Measurements from ENCODE around the gene LSMEM2. TPM values are rescaled to one million over a fixed set of nuclear protein-coding genes. Genes with fewer than 3 reads are reported as not detected.

LSMEM2 gene
- polyA plus RNA-seq, 1 donor (not counting 4 experiments of a cell fraction or from before 2014, with no cell fraction given): not detected

DNA sequence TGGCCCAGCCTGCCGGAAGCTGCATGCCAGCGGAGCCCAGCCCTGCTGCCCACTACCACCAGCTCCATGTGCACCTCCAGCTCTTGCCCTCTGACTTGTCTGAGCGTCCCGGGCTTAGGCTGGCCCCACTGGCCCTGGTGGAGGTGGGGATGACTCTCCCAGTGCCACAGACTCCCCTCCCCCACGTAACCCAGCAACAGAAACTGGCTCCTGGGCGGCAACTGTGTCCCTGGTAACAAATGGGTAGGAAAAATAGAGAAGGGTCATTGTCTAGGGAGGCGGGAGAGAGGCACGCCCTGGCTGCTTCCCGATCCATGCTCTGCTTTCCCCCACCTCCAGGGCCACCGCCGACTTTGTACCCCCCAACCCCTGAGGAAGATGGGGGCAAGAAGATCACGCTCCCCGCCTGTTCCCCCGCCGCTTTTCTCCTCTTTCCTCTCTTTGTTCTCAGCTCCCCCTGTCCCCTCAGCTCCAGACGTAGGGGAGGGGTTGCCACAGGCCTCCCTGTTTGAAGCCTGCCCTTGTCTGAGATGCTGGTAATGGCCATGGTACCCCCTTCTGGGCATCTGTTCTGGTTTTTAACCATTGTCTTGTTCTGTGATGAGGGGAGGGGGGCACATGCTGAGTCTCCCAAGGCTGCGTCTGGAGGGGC is 20.7 kb upstream of the LSMEM2 start:
- Histone ChIP-seq H4K20me1 (ENCODE audit: control insufficient read depth, extremely low read depth, insufficient read depth, low read length) (no peaks in the 10 kb centered on the region), H3K4me2 (ENCODE audit: control insufficient read depth, extremely low read depth, insufficient read depth, low read depth, low read length) (no peak overlapping the region), H3K4me1 (ENCODE audit: control insufficient read depth, extremely low read depth, insufficient read depth, low read length) (peaks cover 30% of the 10 kb centered on the region), H3K36me3 (ENCODE audit: control insufficient read depth in 2 of 2, extremely low read depth in 1 of 2, insufficient read depth in 2 of 2, low read length in 2 of 2) (peaks cover 21 to 26% of the 10 kb centered on the region in 2 experiments), H3K9me1 (ENCODE audit: control insufficient read depth, extremely low read depth, insufficient read depth, low read length) (no peaks in the 10 kb centered on the region), H3K27me3 (ENCODE audit: control insufficient read depth, extremely low read depth, insufficient read depth, low read length) (no peaks in the 10 kb centered on the region), H3K9me3 (ENCODE audit: control insufficient read depth, low read depth, low read length) (no peaks in the 10 kb centered on the region), H3K9ac (ENCODE audit: control insufficient read depth, extremely low read depth, insufficient read depth, low read length) (no peak overlapping the region), H2AFZ (ENCODE audit: control insufficient read depth, low read length) (no peak overlapping the region), H3K79me2 (ENCODE audit: control insufficient read depth, insufficient read depth, low read length) (peaks cover 4% of the 10 kb centered on the region), H3K27ac (ENCODE audit: control insufficient read depth, insufficient read depth, low read length) (no peak overlapping the region), H3K4me3 (ENCODE audit: control insufficient read depth in 2 of 3, extremely low read depth in 1 of 3, insufficient read depth in 2 of 3, low read depth in 1 of 3, low read length in 3 of 3) (no peak overlapping the region)
- DNase-seq (ENCODE audit: low read depth, low spot score): no peak
- no peak for FAIRE-seq
- dilution Hi-C loops (cut with MboI; ENCODE audit: extremely low pct_ligation_motif_present, low sequenced_read_pairs): no loop called here
- TF ChIP-seq, protein P1, sequence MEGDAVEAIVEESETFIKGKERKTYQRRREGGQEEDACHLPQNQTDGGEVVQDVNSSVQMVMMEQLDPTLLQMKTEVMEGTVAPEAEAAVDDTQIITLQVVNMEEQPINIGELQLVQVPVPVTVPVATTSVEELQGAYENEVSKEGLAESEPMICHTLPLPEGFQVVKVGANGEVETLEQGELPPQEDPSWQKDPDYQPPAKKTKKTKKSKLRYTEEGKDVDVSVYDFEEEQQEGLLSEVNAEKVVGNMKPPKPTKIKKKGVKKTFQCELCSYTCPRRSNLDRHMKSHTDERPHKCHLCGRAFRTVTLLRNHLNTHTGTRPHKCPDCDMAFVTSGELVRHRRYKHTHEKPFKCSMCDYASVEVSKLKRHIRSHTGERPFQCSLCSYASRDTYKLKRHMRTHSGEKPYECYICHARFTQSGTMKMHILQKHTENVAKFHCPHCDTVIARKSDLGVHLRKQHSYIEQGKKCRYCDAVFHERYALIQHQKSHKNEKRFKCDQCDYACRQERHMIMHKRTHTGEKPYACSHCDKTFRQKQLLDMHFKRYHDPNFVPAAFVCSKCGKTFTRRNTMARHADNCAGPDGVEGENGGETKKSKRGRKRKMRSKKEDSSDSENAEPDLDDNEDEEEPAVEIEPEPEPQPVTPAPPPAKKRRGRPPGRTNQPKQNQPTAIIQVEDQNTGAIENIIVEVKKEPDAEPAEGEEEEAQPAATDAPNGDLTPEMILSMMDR (optimal IDR thresholded peaks at IDR 0.05 in 1 of 3, IDR thresholded peaks at IDR 0.05 in 1 of 3, conservative IDR thresholded peaks at IDR 0.05 in 1 of 3; ENCODE audit: extremely low read depth in 1 of 3, insufficient read depth in 2 of 3, low read length in 3 of 3): no peak
- no peak for TF ChIP-seq EZH2 (IDR thresholded peaks at IDR 0.05; ENCODE audit: low read length)

DNA sequence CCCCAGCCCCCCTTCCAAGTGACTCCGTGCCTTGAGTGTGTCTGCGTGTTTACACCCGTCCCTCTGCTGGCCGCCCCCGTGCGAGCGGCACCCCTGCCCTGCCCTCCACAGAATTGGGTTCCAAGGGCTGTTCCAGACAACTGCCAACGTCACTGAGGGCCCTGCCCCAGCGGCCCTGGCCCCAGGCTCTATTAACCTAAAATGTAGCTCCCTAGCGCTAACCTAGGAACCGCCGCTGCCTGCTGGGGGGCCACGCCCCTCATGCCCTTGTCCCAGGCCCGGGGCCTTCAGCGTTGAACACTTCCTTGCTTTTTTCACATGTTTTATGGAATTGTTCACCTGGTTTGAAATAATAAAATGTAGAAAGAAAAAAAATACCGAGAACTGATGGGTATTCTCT is 19.9 kb upstream of the LSMEM2 start:
- H2AFZ ChIP-seq (ENCODE audit: control insufficient read depth, low read length): no peak overlapping the region
- no peaks in the 10 kb centered on the region for H3K79me2 ChIP-seq (ENCODE audit: control insufficient read depth, insufficient read depth, low read length)
- DNase-seq (ENCODE audit: low read depth, low spot score) (no peak), FAIRE-seq (no peak)
- H3K27ac ChIP-seq (ENCODE audit: control insufficient read depth, insufficient read depth, low read length): peak overlapping the region; percentile 20
- H3K4me3 ChIP-seq (ENCODE audit: control insufficient read depth in 2 of 3, extremely low read depth in 1 of 3, insufficient read depth in 2 of 3, low read depth in 1 of 3, low read length in 3 of 3): no peak overlapping the region
- dilution Hi-C loops (cut with MboI; ENCODE audit: extremely low pct_ligation_motif_present, low sequenced_read_pairs): no loop called here
- H3K27me3 ChIP-seq (ENCODE audit: control insufficient read depth, extremely low read depth, insufficient read depth, low read length): no peaks in the 10 kb centered on the region
- no peak overlapping the region for H3K9ac ChIP-seq (ENCODE audit: control insufficient read depth, extremely low read depth, insufficient read depth, low read length)
- H3K4me1 ChIP-seq (ENCODE audit: control insufficient read depth, extremely low read depth, insufficient read depth, low read length): peaks cover 30% of the 10 kb centered on the region
- no peaks in the 10 kb centered on the region for H4K20me1 ChIP-seq (ENCODE audit: control insufficient read depth, extremely low read depth, insufficient read depth, low read length)
- H3K4me2 ChIP-seq (ENCODE audit: control insufficient read depth, extremely low read depth, insufficient read depth, low read depth, low read length): no peak overlapping the region
- peaks cover 19 to 20% of the 10 kb centered on the region in 2 experiments for H3K36me3 ChIP-seq (ENCODE audit: control insufficient read depth in 2 of 2, extremely low read depth in 1 of 2, insufficient read depth in 2 of 2, low read length in 2 of 2)
- H3K9me1 ChIP-seq (ENCODE audit: control insufficient read depth, extremely low read depth, insufficient read depth, low read length): no peaks in the 10 kb centered on the region
- H3K9me3 ChIP-seq (ENCODE audit: control insufficient read depth, low read depth, low read length): no peaks in the 10 kb centered on the region
- no peak for TF ChIP-seq EZH2 (IDR thresholded peaks at IDR 0.05; ENCODE audit: low read length)
- TF ChIP-seq, protein P1 (optimal IDR thresholded peaks at IDR 0.05 in 1 of 3, IDR thresholded peaks at IDR 0.05 in 1 of 3, conservative IDR thresholded peaks at IDR 0.05 in 1 of 3; ENCODE audit: extremely low read depth in 1 of 3, insufficient read depth in 2 of 3, low read length in 3 of 3): no peak

All from keratinocyte (primary cell).